ENCODE measurements around the gene RSPH3.

RSPH3 gene

GRCh38 chr6:158924499-158925455 is 75.2 kb downstream of the RSPH3 start:
- DNase-seq = no peak

GRCh38 chr6:158923805-158924498 is 76.0 kb downstream of the RSPH3 start:
- DNase-seq = no peak
